Thoracic aorta (tissue), 2 donors: ENCODE data around the gene KCP. TPM values are rescaled to one million over a fixed set of nuclear protein-coding genes. Genes with fewer than 3 reads are reported as not detected.

Experiments
- ATAC-seq: fragments of 150-250 bp; one replicate; pipeline ENCODE4 v1.8.0; 2017; ENCODE audit warnings: low read depth; ENCODE audit not compliant: insufficient number of reproducible peaks, low FRiP score
- DNase-seq: peaks from one replicate; pipeline ENCODE4 v3.0.0-alpha.2; 2020; ENCODE audit warnings: low spot score
- H3K27ac ChIP-seq, 2 donors: fragments of 200-600 bp; sonication (generic); 1 replicate in 1 of 2; 2 replicates in 1 of 2; pipeline ENCODE4 v1.5.1; 2016; ENCODE audit warnings: mild to moderate bottlenecking in 2 of 2, moderate library complexity in 2 of 2
- H3K27me3 ChIP-seq: fragments of 200-600 bp; sonication (generic); replicated peaks from 2 replicates; pipeline ENCODE4 v1.6.0; 2016; ENCODE audit warnings: mild to moderate bottlenecking; ENCODE audit not compliant: insufficient read depth
- H3K36me3 ChIP-seq: fragments of 200-600 bp; sonication (generic); one replicate; pipeline ENCODE4 v1.5.1; 2016
- H3K4me1 ChIP-seq, 2 donors: fragments of 200-600 bp; sonication (generic); 1 replicate in 1 of 2; 2 replicates in 1 of 2; pipeline versions ENCODE4 v1.5.1 to v1.6.0; 2016; ENCODE audit warnings: low read depth in 2 of 2, mild to moderate bottlenecking in 1 of 2; ENCODE audit not compliant: control insufficient read depth in 1 of 2
- H3K4me3 ChIP-seq: fragments of 200-600 bp; sonication (generic); 2 replicates; pipeline ENCODE4 v1.5.1; 2016; ENCODE audit warnings: mild to moderate bottlenecking
- H3K9me3 ChIP-seq: fragments of 200-600 bp; sonication (generic); 2 replicates; pipeline ENCODE4 v1.5.1; 2016
- total RNA-seq, 2 donors: library from RNA; depleted of rRNA; stranded (reverse); fragments of >200 nt; gene quantifications; one replicate each; pipeline versions ENCODE4 v1.1.0 to v1.2.3, GENCODE V29; 2016
- TF ChIP-seq, protein P1 (sequence below): fragments of 200-600 bp; sonication (generic); IDR thresholded peaks from one replicate; pipeline ENCODE4 v1.5.1; 2019; ENCODE audit warnings: antibody characterized with exemption

KCP gene
- total RNA-seq, 2 donors from 2014 or later = 0.81 to 2.0 TPM

DNA sequence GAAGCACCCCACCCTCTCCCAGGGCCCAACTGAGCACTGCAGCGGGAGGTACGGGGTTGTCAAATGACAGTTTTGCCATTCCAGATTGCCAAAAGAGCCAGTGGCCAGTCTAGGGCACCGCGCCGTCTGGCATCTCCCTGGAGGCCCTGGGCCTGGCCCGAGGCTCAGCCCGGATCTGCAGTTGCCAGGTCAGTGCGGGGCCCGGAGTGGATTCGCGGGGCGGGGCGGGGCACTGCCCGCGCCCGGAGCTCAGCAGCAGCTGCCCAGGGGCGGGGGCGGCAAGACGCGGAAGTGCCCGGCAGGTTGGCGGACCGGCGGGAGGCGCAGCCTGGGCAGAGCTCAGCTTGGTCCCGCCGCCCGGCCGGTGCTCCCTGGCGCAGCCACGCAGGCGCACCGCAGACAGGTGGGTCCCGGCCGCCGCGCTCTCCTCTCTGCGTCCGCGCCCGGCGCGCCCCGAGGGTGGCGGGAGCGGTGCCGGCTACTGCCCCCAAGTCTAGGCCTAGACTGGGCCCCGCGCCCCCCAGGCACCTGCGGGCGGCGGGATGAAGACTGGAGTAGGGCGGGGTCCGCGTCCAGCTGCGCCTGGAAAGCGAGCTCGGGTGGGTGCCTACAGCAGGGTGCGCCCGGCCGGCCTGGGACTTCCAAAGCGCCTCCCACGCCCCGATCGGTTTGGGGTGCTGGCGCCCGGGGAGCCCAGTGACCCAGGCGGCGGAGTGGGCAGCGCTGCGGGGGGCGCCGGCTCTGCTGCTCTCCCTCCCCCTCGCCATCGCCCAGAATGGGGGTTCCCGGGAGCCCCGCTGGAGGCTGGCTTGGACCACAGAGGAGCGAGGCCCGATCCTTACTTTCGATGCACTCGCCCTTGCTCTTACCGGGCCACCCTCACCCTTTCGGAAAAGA lies 27.4 kb upstream of the KCP start, which contains the start of gene IRF5:
TSS of gene IRF5 (plus strand) at position 281 of the 897 bp plus-strand sequence. CDS start 4,155 bp downstream, outside the sequence.
- no peaks in the 10 kb centered on the region for H3K9me3 ChIP-seq
- H3K36me3 ChIP-seq = no peaks in the 10 kb centered on the region
- H3K4me3 ChIP-seq = peak within 1 kb of the TSS; percentile 91
- ATAC-seq = no peak
- no peak for DNase-seq
- TF ChIP-seq, protein P1, sequence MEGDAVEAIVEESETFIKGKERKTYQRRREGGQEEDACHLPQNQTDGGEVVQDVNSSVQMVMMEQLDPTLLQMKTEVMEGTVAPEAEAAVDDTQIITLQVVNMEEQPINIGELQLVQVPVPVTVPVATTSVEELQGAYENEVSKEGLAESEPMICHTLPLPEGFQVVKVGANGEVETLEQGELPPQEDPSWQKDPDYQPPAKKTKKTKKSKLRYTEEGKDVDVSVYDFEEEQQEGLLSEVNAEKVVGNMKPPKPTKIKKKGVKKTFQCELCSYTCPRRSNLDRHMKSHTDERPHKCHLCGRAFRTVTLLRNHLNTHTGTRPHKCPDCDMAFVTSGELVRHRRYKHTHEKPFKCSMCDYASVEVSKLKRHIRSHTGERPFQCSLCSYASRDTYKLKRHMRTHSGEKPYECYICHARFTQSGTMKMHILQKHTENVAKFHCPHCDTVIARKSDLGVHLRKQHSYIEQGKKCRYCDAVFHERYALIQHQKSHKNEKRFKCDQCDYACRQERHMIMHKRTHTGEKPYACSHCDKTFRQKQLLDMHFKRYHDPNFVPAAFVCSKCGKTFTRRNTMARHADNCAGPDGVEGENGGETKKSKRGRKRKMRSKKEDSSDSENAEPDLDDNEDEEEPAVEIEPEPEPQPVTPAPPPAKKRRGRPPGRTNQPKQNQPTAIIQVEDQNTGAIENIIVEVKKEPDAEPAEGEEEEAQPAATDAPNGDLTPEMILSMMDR = no peak
- H3K27me3 ChIP-seq = no peaks in the 10 kb centered on the region
- peaks cover 0 to 15% of the 10 kb centered on the region in 2 donors for H3K4me1 ChIP-seq
- H3K27ac ChIP-seq = peak within 1 kb of the TSS in 1 of 2 donors; percentile 41

DNA sequence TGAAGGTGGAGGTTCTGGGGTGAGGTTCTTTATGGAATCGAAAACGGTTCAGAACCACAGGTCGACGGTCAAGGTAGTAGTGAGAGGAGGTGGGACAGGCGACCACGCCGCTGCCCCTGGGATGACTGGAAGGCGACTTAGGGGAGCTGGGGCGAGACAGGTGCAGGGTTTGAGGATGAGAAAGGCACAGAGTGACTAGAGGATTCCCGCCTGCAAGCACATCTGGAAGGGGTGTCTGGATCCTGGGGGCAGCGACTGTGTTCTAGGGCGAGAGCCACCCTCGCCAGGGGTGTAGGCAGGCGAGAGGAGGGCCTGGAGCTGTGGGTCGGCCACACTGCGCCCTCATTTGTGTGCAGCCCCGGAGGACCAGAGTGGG lies 26.8 kb upstream of the KCP start:
- DNase-seq (no peak), ATAC-seq (no peak)
- TF ChIP-seq, protein P1 = no peak
- H3K27ac ChIP-seq = no peak overlapping the region
- H3K27me3 ChIP-seq = no peaks in the 10 kb centered on the region
- no peaks in the 10 kb centered on the region for H3K36me3 ChIP-seq
- H3K4me3 ChIP-seq = peak overlapping the region; percentile 91
- no peaks in the 10 kb centered on the region for H3K9me3 ChIP-seq
- peaks cover 0 to 15% of the 10 kb centered on the region in 2 donors for H3K4me1 ChIP-seq

DNA sequence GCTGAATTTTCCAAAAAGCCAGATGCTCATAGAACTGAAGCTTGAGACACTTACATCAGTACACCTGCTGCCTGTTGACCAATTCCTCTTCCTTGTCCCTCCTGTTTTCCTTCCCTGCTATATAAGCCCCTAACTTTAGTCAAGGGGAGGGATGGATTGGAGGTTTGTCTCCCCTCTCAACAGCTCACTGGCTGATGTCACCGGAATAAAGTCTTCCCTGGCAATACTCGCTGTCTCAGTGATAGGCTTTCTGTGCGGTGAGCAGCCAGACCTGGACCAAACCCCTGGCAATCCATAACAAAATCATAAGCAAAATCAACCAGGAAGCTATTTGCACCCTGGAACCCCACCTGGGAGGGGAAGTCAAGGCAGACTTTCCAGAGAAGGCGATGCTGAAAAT lies 26.3 kb upstream of the KCP start:
- DNase-seq (no peak), ATAC-seq (no peak)
- Histone ChIP-seq H3K27me3 (no peaks in the 10 kb centered on the region), H3K36me3 (no peaks in the 10 kb centered on the region), H3K9me3 (no peaks in the 10 kb centered on the region), H3K4me1 (peaks cover 0 to 15% of the 10 kb centered on the region in 2 donors), H3K27ac (no peak overlapping the region), H3K4me3 (no peak overlapping the region)
- TF ChIP-seq, protein P1 = no peak

DNA sequence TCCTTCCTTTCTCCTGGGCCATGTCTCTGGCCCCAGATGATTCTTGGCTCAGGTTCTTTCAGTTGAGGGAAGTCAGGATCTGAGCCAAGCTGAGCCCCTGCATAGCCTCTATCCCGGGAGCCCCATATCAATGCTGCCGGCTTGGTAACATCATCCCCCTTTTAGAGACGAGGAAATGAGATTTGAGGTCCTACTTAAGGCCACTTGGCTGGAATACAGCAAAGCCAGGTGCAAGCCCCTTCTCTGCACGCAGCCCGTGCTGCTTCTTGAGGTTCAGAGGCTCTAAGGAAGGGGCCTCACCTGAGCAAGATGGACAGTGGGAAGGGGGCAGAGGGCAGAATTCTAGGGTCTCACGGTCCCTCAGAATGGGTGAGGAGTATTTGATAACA lies 24.8 kb upstream of the KCP start:
- DNase-seq (no peak), ATAC-seq (no peak)
- TF ChIP-seq, protein P1 = no peak
- Histone ChIP-seq H3K36me3 (no peaks in the 10 kb centered on the region), H3K27ac (no peak overlapping the region), H3K4me1 (peaks cover 0 to 15% of the 10 kb centered on the region in 2 donors), H3K27me3 (no peaks in the 10 kb centered on the region), H3K9me3 (no peaks in the 10 kb centered on the region), H3K4me3 (no peak overlapping the region)
